Kidney (tissue), 14 donors: Measurements from ENCODE around the gene CLTB. TPM values are rescaled to one million over a fixed set of nuclear protein-coding genes. Genes with fewer than 3 reads are reported as not detected.

Experiments
- DNase-seq, 5 donors: peaks; one replicate each; pipeline ENCODE4 v3.0.0-alpha.2; 2013 to 2020
- FAIRE-seq: peaks from 2 replicates; lab custom pipeline; 2012; peaks lifted over from hg19 to GRCh38; lab: Jason Lieb, UNC
- H3K27ac ChIP-seq, 2 donors: one replicate each; pipeline ENCODE4 v1.7.0; 2013; ENCODE audit warnings: low read depth in 2 of 2, low read length in 2 of 2, inconsistent platforms in 1 of 2
- H3K27me3 ChIP-seq: one replicate; pipeline ENCODE4 v1.7.1; 2013; ENCODE audit warnings: low read length, inconsistent platforms; ENCODE audit not compliant: control insufficient read depth, insufficient read depth
- H3K36me3 ChIP-seq, 3 donors: one replicate each; pipeline versions ENCODE4 v1.7.0 to v1.7.1; 2013; ENCODE audit warnings: low read length in 3 of 3, control low read depth in 1 of 3, inconsistent platforms in 1 of 3; ENCODE audit not compliant: insufficient read depth in 3 of 3, control insufficient read depth in 2 of 3
- H3K4me1 ChIP-seq, 3 donors: one replicate each; pipeline versions ENCODE4 v1.7.0 to v1.7.1; 2013; ENCODE audit warnings: low read length in 3 of 3, inconsistent platforms in 1 of 3, low read depth in 1 of 3; ENCODE audit not compliant: control insufficient read depth in 2 of 3, insufficient read depth in 2 of 3
- H3K4me3 ChIP-seq, 3 donors: one replicate each; pipeline versions ENCODE4 v1.7.0 to v1.8.1; 2013; ENCODE audit warnings: low read length in 3 of 3, control low read depth in 1 of 3, inconsistent platforms in 1 of 3
- H3K9ac ChIP-seq, 3 donors: one replicate each; pipeline versions ENCODE4 v1.7.0 to v1.7.1; 2013; ENCODE audit warnings: low read length in 3 of 3, control low read depth in 1 of 3, inconsistent platforms in 1 of 3
- H3K9me3 ChIP-seq, 3 donors: one replicate each; pipeline versions ENCODE4 v1.7.0 to v1.7.1; 2013; ENCODE audit warnings: low read length in 3 of 3, control low read depth in 1 of 3, inconsistent platforms in 1 of 3; ENCODE audit not compliant: control insufficient read depth in 2 of 3, insufficient read depth in 1 of 3
- CTCF ChIP-seq: IDR thresholded peaks from 3 replicates; pipeline ENCODE4 v1.5.1; 2012; ENCODE audit warnings: mild to moderate bottlenecking, moderate library complexity, borderline replicate concordance; ENCODE audit not compliant: insufficient read depth; ENCODE audit errors: extremely low read depth
- intact Hi-C: fragments of 100-400 bp; cut with DNase I; formaldehyde crosslinking; loops from one replicate; pipeline ENCODE4 v1.11.1; 2022
- polyA plus RNA-seq: library from polyadenylated mRNA; stranded (reverse); fragments of 350-450 nt; fragmentation: Illumina TruSeq; extraction: RNeasy Lipid Tissue Mini Kit (QIAGEN cat#74804); gene quantifications from one replicate; pipeline ENCODE4 v1.2.3, GENCODE V29; 2014; ENCODE audit warnings: low read depth, low replicate concordance; ENCODE audit not compliant: insufficient read depth
- total RNA-seq: library from RNA; stranded (reverse); fragmentation: NEBNext Ultra II Directional; extraction: Animal tissue kit (Norgen Biotek cat#: 25700); gene quantifications from one replicate; pipeline ENCODE4 v1.2.1, GENCODE V29; 2021
- donor health status: control.
- donor health status: control.
- donor health status: control.
- donor health status: control.
- donor health status: control.
- donor health status: DM: yes; HTN: yes; CAD: no.
- donor health status: Normal renal cell carcinoma (clear cell type).

CLTB gene
- total and polyA plus RNA-seq, 2 donors from 2014 or later, result 76.3 to 151 TPM

- Histone ChIP-seq H3K9me3 (no peaks in the 10 kb centered on the region), H3K27ac (no peak overlapping the region), H3K9ac (no peak overlapping the region), H3K4me3 (peak overlapping the region in 1 of 3 donors; percentile 3), H3K36me3 (no peaks in the 10 kb centered on the region), H3K27me3 (no peaks in the 10 kb centered on the region), H3K4me1 (no peaks in the 10 kb centered on the region)
- FAIRE-seq (no peak), DNase-seq (no peak)
- TF ChIP-seq CTCF, result no peak
- intact Hi-C loops, result no loop called here
Measured at GRCh38 chr5:176436656-176437055, 20.3 kb upstream of the CLTB start.

- H3K27me3 ChIP-seq, result no peaks in the 10 kb centered on the region
- intact Hi-C loops, result no loop called here
- no peak for DNase-seq
Measured at GRCh38 chr5:176432707-176433106, 16.4 kb upstream of the CLTB start.

GRCh38 chr5:176429972-176430371 is 13.6 kb upstream of the CLTB start:
- no peak for DNase-seq
- no peaks in the 10 kb centered on the region for H3K9me3 ChIP-seq
- H3K4me3 ChIP-seq, result no peak overlapping the region
- H3K27me3 ChIP-seq, result no peaks in the 10 kb centered on the region
- no peaks in the 10 kb centered on the region for H3K36me3 ChIP-seq
- TF ChIP-seq CTCF, result no peak
- H3K27ac ChIP-seq, result no peak overlapping the region
- no peaks in the 10 kb centered on the region for H3K4me1 ChIP-seq
- FAIRE-seq, result no peak
- intact Hi-C loops, result no loop called here
- H3K9ac ChIP-seq, result no peak overlapping the region

More at GRCh38 chr5:176432707-176433106, 16.4 kb upstream of the CLTB start:
- Histone ChIP-seq H3K9me3 (no peaks in the 10 kb centered on the region), H3K36me3 (no peaks in the 10 kb centered on the region), H3K4me3 (no peak overlapping the region), H3K27ac (no peak overlapping the region), H3K4me1 (no peaks in the 10 kb centered on the region), H3K9ac (no peak overlapping the region)
- no peak for FAIRE-seq
- TF ChIP-seq CTCF, result no peak

GRCh38 chr5:176427971-176428370 is 11.6 kb upstream of the CLTB start:
- Histone ChIP-seq H3K4me1 (no peaks in the 10 kb centered on the region), H3K27ac (no peak overlapping the region), H3K27me3 (no peaks in the 10 kb centered on the region), H3K36me3 (no peaks in the 10 kb centered on the region), H3K9me3 (no peaks in the 10 kb centered on the region), H3K9ac (no peak overlapping the region), H3K4me3 (no peak overlapping the region)
- FAIRE-seq (no peak), DNase-seq (no peak)
- intact Hi-C loops, result no loop called here
- TF ChIP-seq CTCF, result no peak
